Liver (tissue), 9 donors: ENCODE results near the gene CCNG1. TPM values are rescaled to one million over a fixed set of nuclear protein-coding genes. Genes with fewer than 3 reads are reported as not detected.
"Not testable (repeated sequence)": the region's sequence is repeated elsewhere in the genome, so short reads cannot be mapped to it uniquely, and the experiment has no call there.

Source experiments
- DNase-seq: peaks from one replicate; pipeline ENCODE4 v3.0.0-alpha.2; 2017; ENCODE audit warnings: low spot score
- H3K27ac ChIP-seq, 2 donors: one replicate each; pipeline ENCODE4 v1.7.0; 2013; ENCODE audit warnings: inconsistent platforms in 2 of 2, low read length in 2 of 2, control low read depth in 1 of 2, low read depth in 1 of 2, mild to moderate bottlenecking in 1 of 2
- H3K27me3 ChIP-seq, 4 donors: one replicate each; pipeline versions ENCODE4 v1.6.1 to v1.7.0; 2013; ENCODE audit warnings: low read length in 3 of 4, inconsistent platforms in 1 of 4, mild to moderate bottlenecking in 1 of 4, moderate library complexity in 1 of 4; ENCODE audit not compliant: control insufficient read depth in 4 of 4, insufficient read depth in 4 of 4
- H3K36me3 ChIP-seq, 4 donors: one replicate each; pipeline versions ENCODE4 v1.6.1 to v1.7.0; 2013; ENCODE audit warnings: low read length in 3 of 4, mild to moderate bottlenecking in 3 of 4, low read depth in 1 of 4, moderate library complexity in 1 of 4; ENCODE audit not compliant: control insufficient read depth in 4 of 4, insufficient read depth in 3 of 4
- H3K4me1 ChIP-seq, 4 donors: one replicate each; pipeline versions ENCODE4 v1.6.1 to v1.7.0; 2013; ENCODE audit warnings: low read length in 3 of 4, mild to moderate bottlenecking in 3 of 4, moderate library complexity in 1 of 4; ENCODE audit not compliant: control insufficient read depth in 4 of 4, insufficient read depth in 4 of 4
- H3K4me3 ChIP-seq, 3 donors: one replicate each; pipeline versions ENCODE4 v1.6.1 to v1.7.0; 2013; ENCODE audit warnings: low read length in 3 of 3, control low read depth in 1 of 3, low read depth in 1 of 3, mild to moderate bottlenecking in 1 of 3
- H3K9ac ChIP-seq, 2 donors: one replicate each; pipeline ENCODE4 v1.7.0; 2013; ENCODE audit warnings: low read length in 2 of 2, mild to moderate bottlenecking in 2 of 2, moderate library complexity in 2 of 2, control low read depth in 1 of 2, low read depth in 1 of 2
- H3K9me3 ChIP-seq, 4 donors: one replicate each; pipeline versions ENCODE4 v1.6.1 to v1.7.0; 2013; ENCODE audit warnings: low read length in 3 of 4; ENCODE audit not compliant: control insufficient read depth in 4 of 4
- EGR1 ChIP-seq, 2 donors: IDR thresholded peaks; 2 replicates each; pipeline ENCODE4 v1.6.1; 2016 to 2018; ENCODE audit warnings: antibody characterized with exemption in 2 of 2, low read depth in 2 of 2
- GABPA ChIP-seq, 2 donors: IDR thresholded peaks in 1 of 2; conservative IDR thresholded peaks in 1 of 2; 2 replicates each; pipeline ENCODE4 v1.6.1; 2016; ENCODE audit warnings: antibody characterized with exemption in 2 of 2, mild to moderate bottlenecking in 1 of 2, moderate library complexity in 1 of 2
- HNF4A ChIP-seq, 2 donors: conservative IDR thresholded peaks; 2 replicates each; pipeline ENCODE4 v1.6.1; 2016; ENCODE audit warnings: antibody characterized with exemption in 2 of 2, mild to moderate bottlenecking in 2 of 2
- HNF4G ChIP-seq: IDR thresholded peaks from 2 replicates; pipeline ENCODE4 v1.6.1; 2016; ENCODE audit warnings: antibody characterized with exemption
- JUND ChIP-seq, 2 donors: IDR thresholded peaks; 2 replicates each; pipeline ENCODE4 v1.6.1; 2016; ENCODE audit warnings: antibody characterized with exemption in 2 of 2
- NR2F2 ChIP-seq: IDR thresholded peaks from 2 replicates; pipeline ENCODE4 v1.6.1; 2016; ENCODE audit warnings: antibody characterized with exemption
- RAD21 ChIP-seq, 2 donors: IDR thresholded peaks; 2 replicates each; pipeline ENCODE4 v1.6.1; 2016; ENCODE audit warnings: antibody characterized with exemption in 2 of 2, mild to moderate bottlenecking in 2 of 2
- RXRA ChIP-seq, 2 donors: IDR thresholded peaks; 2 replicates each; pipeline ENCODE4 v1.6.1; 2017 to 2018; ENCODE audit warnings: antibody characterized with exemption in 2 of 2, mild to moderate bottlenecking in 1 of 2
- YY1 ChIP-seq: IDR thresholded peaks from 2 replicates; pipeline ENCODE4 v1.6.1; 2016; ENCODE audit warnings: antibody characterized with exemption, mild to moderate bottlenecking
- WGBS: extraction: QIAGEN DNeasy Blood & Tissue Kit; methylation state at CpG from one replicate; pipeline ENCODE4 v1.1.7; 2013; 5-methylcytosine and 5-hydroxymethylcytosine counted together
- polyA plus RNA-seq, 2 donors: library from polyadenylated mRNA; stranded (reverse) in 1 of 2; unstranded in 1 of 2; fragments of 200-250 nt in 1 of 2; fragments of >200 nt in 1 of 2; fragmentation: Nextera tagmentation in 1 of 2; extraction: Ambion mirVana in 1 of 2; gene quantifications; one replicate each; pipeline versions ENCODE4 v1.2.1 to v1.2.3, GENCODE V29; 2013 to 2015
- total RNA-seq, 2 donors: library from RNA; depleted of rRNA; stranded (reverse); fragments of >200 nt; gene quantifications; one replicate each; pipeline ENCODE4 v1.2.3, GENCODE V29; 2014
- TF ChIP-seq, protein P1 (sequence below): fragments of 150-350 bp; IDR thresholded peaks from 2 replicates; pipeline ENCODE4 v1.5.1; 2017; ENCODE audit warnings: improper control_type of control experiment, low read depth, low read length; ENCODE audit not compliant: missing input control
- TF ChIP-seq, protein P2 (sequence below): IDR thresholded peaks from 2 replicates; pipeline ENCODE4 v1.6.1; 2016; ENCODE audit warnings: antibody characterized with exemption
- TF ChIP-seq, protein P3 (sequence below): IDR thresholded peaks from 2 replicates; pipeline ENCODE4 v1.6.1; 2016; ENCODE audit warnings: antibody characterized with exemption
- donor health status: healthy.
- donor health status: healthy.
- donor health status: healthy.
- donor health status: healthy.
- donor health status: healthy.

CCNG1 gene
- total and polyA plus RNA-seq, 4 donors = 30.9 to 93.7 (median 74.1) TPM

DNA sequence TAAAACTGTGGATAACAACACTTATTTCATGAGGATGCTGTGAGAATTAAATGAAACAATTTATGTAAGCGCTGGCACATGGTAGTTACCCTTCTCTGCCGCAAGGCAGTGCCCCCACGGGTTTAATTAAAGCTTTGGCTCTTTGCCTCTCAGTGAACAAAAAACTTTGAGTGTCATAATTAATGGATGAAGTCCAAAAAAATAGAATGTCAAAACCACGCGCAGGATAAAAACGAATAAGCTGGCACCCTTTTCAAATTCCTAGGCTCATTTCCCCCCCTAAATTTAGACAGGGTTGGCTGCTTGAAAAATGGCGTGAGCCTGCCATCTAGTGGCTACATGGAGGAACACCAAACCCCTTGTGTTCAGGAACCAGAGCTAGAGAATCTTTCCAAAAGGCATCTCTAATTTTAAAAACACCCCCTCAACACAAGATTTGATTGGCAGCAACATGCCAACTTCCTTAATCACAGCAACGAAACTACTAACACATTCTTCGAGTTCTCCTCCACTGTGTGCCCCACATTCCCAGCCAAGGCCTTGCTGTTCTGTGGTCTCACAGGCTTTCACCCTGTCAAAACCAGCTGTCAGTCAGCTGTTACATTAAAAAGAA is 29.0 kb upstream of the CCNG1 start:
- 16% methylated on average over 9 of the region's 9 CpGs for WGBS
- Histone ChIP-seq H3K4me3 (no peak overlapping the region), H3K9me3 (no peaks in the 10 kb centered on the region), H3K9ac (no peak overlapping the region), H3K4me1 (peaks cover 0 to 3% (median 0%) of the 10 kb centered on the region in 4 donors), H3K36me3 (no peaks in the 10 kb centered on the region), H3K27ac (no peak overlapping the region), H3K27me3 (no peaks in the 10 kb centered on the region)
- TF ChIP-seq HNF4G (no peak), NR2F2 (no peak), YY1 (no peak), EGR1 (IDR thresholded peaks at IDR 0.05; ENCODE audit: low read depth in 2 of 2) (no peak), RAD21 (IDR thresholded peaks at IDR 0.05) (peak; percentile 90 to 92), JUND (IDR thresholded peaks at IDR 0.05) (no peak)
- TF ChIP-seq, protein P1, sequence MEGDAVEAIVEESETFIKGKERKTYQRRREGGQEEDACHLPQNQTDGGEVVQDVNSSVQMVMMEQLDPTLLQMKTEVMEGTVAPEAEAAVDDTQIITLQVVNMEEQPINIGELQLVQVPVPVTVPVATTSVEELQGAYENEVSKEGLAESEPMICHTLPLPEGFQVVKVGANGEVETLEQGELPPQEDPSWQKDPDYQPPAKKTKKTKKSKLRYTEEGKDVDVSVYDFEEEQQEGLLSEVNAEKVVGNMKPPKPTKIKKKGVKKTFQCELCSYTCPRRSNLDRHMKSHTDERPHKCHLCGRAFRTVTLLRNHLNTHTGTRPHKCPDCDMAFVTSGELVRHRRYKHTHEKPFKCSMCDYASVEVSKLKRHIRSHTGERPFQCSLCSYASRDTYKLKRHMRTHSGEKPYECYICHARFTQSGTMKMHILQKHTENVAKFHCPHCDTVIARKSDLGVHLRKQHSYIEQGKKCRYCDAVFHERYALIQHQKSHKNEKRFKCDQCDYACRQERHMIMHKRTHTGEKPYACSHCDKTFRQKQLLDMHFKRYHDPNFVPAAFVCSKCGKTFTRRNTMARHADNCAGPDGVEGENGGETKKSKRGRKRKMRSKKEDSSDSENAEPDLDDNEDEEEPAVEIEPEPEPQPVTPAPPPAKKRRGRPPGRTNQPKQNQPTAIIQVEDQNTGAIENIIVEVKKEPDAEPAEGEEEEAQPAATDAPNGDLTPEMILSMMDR = peak; percentile 86
- DNase-seq = peak; percentile 62

DNA sequence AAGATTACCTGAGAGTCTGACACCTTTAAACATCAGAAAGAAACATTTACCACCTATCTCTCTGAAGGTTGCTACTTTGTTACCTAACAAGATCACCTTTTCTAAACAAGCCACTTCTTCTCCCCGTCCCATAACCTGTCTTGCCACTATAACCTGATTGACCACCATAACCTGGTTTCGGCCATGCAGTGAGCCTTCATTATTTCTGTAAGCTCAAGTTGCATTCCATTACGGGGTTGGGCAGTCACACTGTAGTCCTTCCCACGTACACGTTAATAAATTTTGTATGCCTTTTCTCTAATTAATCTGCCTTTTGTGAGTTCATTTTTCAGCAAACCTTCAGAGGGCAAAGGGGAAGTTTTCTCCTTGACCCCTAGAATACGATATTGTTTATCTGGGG is 28.0 kb upstream of the CCNG1 start:
- TF ChIP-seq, protein P2, sequence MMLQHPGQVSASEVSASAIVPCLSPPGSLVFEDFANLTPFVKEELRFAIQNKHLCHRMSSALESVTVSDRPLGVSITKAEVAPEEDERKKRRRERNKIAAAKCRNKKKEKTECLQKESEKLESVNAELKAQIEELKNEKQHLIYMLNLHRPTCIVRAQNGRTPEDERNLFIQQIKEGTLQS = no peak
- no peak for TF ChIP-seq HNF4A (conservative IDR thresholded peaks at IDR 0.05)
- no peak for TF ChIP-seq JUND (IDR thresholded peaks at IDR 0.05)
- TF ChIP-seq GABPA (IDR thresholded peaks at IDR 0.05 in 1 of 2, conservative IDR thresholded peaks at IDR 0.05 in 1 of 2) = no peak
- no peak for TF ChIP-seq YY1
- TF ChIP-seq RXRA (IDR thresholded peaks at IDR 0.05) = no peak
- 85% methylated on average over 6 of the region's 6 CpGs for WGBS
- no peaks in the 10 kb centered on the region for H3K27me3 ChIP-seq
- no peak overlapping the region for H3K27ac ChIP-seq
- DNase-seq = no peak
- no peak overlapping the region for H3K9ac ChIP-seq
- H3K36me3 ChIP-seq = no peaks in the 10 kb centered on the region
- peaks cover 0 to 3% (median 0%) of the 10 kb centered on the region in 4 donors for H3K4me1 ChIP-seq
- no peaks in the 10 kb centered on the region for H3K9me3 ChIP-seq
- H3K4me3 ChIP-seq = no peak overlapping the region

DNA sequence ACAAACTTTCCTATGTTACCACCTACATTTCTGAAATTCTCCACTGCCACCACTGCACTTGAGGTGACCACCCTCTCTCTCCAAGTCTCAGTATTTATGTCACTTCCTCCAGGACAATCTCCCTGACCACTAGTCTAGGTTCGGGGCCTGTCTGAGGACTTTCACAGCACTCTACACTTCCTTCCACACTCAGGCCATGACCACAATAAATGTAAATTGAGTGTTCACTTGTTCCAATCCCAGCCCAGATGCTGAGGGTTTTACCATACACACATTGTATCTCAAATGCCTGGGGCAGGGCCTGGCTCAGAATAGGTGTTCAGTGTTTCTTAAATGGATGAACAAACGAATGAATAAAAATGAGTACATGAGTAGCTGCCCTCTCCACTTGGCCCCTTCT is 26.9 kb upstream of the CCNG1 start:
- H3K27me3 ChIP-seq = no peaks in the 10 kb centered on the region
- 77% methylated on average over 2 of the region's 2 CpGs for WGBS
- TF ChIP-seq, protein P3, sequence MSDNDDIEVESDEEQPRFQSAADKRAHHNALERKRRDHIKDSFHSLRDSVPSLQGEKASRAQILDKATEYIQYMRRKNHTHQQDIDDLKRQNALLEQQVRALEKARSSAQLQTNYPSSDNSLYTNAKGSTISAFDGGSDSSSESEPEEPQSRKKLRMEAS = no peak
- TF ChIP-seq EGR1 (IDR thresholded peaks at IDR 0.05; ENCODE audit: low read depth in 2 of 2) = no peak
- no peak overlapping the region for H3K27ac ChIP-seq
- no peak overlapping the region for H3K9ac ChIP-seq
- no peaks in the 10 kb centered on the region for H3K36me3 ChIP-seq
- no peaks in the 10 kb centered on the region for H3K9me3 ChIP-seq
- DNase-seq = no peak
- H3K4me3 ChIP-seq = no peak overlapping the region
- H3K4me1 ChIP-seq = peaks cover 0 to 3% (median 0%) of the 10 kb centered on the region in 4 donors

DNA sequence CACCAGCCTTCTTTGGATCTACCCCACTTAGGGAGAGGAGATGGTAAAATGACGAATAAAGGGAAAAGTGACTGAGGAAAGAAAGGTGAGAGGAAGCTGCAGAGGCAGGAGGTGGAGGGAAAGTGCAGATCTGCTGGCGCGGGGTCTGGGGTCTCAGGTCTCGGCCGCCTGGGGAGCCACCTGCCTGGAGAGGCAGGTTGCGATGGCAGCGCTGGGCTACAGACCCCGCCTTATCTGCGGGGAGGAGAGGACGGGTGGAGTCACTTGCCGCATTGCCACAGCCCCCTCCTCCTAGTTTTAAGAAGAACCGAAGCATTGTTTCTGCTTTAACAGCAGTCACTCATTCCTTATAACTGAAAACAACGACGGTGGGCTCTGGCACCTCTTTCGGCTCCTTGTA is 21.7 kb upstream of the CCNG1 start:
- not testable (repeated sequence) for H3K27ac ChIP-seq, H3K4me1 ChIP-seq, H3K9ac ChIP-seq, H3K4me3 ChIP-seq, DNase-seq, H3K36me3 ChIP-seq, H3K9me3 ChIP-seq, H3K27me3 ChIP-seq
- WGBS = 71% methylated on average over 15 of the region's 15 CpGs
